ENCODE measurements around the gene PHF20.

DNA sequence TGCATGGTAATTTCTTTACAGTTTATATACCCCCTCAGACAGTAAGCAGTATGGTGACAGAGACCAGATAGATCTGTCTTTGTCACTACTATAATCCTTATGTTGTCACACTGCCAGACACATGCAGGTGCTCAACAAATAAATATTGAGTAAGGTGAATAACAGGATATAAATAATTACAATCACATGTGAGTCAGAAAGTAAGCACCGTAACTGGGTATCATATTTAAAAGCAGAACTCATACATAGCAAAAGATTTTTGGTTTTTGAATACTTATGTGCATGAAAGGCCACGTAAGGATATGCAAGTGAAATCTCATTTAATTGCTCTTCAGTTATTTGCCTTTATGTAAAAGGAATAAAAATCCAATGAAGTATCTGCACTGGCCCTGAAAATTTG lies 214.0 kb downstream of the PHF20 start:
- TF ChIP-seq EP300 (IDR thresholded peaks at IDR 0.05) (no peak), POLR2A (IDR thresholded peaks at IDR 0.05) (no peak)
- TF ChIP-seq, protein P1, sequence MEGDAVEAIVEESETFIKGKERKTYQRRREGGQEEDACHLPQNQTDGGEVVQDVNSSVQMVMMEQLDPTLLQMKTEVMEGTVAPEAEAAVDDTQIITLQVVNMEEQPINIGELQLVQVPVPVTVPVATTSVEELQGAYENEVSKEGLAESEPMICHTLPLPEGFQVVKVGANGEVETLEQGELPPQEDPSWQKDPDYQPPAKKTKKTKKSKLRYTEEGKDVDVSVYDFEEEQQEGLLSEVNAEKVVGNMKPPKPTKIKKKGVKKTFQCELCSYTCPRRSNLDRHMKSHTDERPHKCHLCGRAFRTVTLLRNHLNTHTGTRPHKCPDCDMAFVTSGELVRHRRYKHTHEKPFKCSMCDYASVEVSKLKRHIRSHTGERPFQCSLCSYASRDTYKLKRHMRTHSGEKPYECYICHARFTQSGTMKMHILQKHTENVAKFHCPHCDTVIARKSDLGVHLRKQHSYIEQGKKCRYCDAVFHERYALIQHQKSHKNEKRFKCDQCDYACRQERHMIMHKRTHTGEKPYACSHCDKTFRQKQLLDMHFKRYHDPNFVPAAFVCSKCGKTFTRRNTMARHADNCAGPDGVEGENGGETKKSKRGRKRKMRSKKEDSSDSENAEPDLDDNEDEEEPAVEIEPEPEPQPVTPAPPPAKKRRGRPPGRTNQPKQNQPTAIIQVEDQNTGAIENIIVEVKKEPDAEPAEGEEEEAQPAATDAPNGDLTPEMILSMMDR (IDR thresholded peaks at IDR 0.05) = no peak

Measured in ovary (tissue), 3 donors.